ENCODE results near the gene CCDC178.

DNA sequence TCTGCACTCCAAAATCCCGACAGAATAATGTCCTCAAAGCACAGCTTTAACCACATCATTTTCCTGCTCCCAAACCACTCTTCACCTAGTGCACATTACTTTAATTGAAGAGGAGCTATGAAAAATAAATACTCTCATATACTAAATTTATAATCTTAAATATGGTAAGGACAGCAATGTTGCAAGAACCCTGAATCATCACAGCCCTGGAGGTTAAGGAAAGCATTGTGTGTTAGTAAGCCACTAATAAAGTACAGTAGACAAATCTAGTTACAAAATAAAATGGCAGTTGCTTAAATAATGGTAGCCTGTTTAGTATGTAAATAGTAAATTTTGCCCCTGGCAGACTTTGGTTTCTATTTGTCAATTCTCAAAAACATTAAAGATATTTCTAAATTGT is 27.0 kb upstream of the CCDC178 start:
- TF ChIP-seq CTCF (IDR thresholded peaks at IDR 0.05; ENCODE audit: low read length), result no peak
- TF ChIP-seq EZH2 (IDR thresholded peaks at IDR 0.05; ENCODE audit: borderline replicate concordance, low read length), result no peak
